ENCODE data around the gene TLE4.
A peak's percentile ranks its signal among the peaks of the same experiment; 100 is the strongest.

TLE4 gene

GRCh38 chr9:79572032-79572607, 355 bp downstream of the TLE4 start:
- DNase-seq = peak in 3 of 4 experiments; percentile 66 to 83 (median 76)

DNA sequence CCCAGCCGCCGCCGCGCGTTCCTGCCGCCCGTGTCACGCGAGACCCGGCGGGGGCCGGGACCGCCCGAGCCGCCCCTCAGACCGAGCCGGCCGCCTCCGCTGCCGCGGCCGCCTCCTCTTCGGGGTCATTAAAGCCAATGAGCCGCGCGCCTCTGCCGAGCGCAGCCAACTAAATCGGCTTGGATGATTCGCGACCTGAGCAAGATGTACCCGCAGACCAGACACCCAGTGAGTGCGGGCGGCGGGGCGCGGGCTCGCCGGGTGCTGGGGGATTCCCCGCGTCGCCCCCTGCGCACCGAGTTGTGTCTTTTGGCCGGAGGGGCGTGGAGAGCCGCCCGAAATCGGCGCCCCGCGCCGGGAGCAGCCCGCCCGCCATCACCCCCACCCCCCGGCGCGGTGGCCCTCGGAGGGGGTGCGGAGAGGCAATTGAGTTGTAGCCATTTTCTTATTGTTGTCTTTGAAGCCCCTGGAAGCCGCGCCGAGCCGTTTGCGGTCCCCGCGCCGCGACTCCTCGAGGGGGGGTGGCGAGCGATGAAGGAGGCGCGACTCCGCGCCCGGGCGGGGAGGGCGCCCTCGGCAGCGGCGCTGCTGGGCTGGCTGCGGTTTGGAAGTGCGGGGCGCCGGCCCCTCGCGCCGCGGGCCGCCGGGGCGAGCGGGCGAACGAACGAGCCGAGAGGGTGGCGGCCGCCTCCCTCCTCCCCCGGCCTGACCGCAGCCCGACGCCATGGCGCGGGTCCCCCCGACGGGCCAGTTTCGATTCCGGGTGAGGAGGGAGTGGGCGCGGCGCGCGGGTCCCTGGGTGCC, 1.0 kb downstream of the TLE4 start:
- DNase-seq = peak; percentile 55 to 75 (median 64)

DNA sequence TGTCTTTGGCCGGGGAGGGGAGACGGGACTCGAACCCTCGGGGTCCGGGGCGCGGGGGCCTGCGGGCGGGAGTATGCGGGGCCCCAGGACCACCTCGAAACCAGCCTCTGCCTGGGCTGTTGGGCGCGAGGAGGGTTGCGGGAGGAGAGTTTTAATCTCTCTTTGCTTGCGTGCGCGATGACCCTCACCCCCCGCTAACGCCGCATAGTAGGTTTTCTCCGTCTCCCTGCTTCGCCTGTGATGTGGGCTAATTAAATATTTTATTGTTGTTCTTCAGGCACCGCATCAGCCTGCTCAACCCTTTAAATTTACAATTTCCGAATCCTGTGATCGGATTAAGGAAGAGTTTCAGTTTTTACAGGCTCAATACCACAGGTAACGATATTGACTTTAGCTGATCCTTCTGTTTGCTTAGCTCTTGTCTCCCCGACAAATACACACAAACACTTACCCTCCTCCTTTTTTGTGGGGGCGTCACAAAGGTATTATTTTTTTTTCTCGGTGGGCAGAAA, 1.7 kb downstream of the TLE4 start:
- DNase-seq = no peak

DNA sequence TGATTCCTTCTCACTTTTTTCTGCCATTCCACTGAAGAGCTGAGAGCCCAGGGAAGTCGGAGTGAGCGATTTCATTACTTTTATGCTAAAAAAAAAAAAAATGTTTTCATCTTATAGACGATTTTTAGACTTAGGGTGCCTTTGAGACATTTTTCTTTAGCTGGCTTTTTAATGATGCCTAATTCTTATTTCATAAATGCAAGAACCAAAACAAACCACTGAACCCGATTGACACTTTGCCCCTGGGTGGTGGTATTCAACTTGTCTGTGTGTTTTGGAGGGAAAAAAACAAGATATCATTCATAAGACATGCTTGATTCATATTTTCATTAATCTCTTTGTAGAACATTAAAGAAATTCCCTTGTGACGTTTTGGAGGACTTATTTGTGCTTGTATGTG, 2.4 kb downstream of the TLE4 start:
- DNase-seq = no peak

- DNase-seq = no peak
Measured at GRCh38 chr9:79574781-79575180, 3.0 kb downstream of the TLE4 start.

DNA sequence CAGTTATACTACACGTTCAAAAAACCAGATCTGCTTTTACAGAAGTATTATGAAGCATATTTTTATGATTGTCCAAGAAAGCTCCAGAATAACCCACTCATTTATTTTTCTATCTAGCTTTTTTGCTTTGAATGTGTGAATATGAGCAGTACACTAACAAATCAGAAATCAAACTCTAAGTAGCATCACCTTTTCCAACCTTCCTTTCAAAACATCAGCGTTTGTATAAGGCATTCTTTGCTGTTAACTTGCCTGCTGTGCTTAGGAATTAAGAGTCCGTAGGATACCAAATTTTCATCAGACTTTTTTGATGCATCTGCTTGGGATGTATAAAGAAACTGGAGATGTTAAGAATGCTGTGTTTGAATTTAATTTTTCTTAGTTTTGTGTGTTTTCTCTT, 3.8 kb downstream of the TLE4 start:
- DNase-seq = no peak

DNA sequence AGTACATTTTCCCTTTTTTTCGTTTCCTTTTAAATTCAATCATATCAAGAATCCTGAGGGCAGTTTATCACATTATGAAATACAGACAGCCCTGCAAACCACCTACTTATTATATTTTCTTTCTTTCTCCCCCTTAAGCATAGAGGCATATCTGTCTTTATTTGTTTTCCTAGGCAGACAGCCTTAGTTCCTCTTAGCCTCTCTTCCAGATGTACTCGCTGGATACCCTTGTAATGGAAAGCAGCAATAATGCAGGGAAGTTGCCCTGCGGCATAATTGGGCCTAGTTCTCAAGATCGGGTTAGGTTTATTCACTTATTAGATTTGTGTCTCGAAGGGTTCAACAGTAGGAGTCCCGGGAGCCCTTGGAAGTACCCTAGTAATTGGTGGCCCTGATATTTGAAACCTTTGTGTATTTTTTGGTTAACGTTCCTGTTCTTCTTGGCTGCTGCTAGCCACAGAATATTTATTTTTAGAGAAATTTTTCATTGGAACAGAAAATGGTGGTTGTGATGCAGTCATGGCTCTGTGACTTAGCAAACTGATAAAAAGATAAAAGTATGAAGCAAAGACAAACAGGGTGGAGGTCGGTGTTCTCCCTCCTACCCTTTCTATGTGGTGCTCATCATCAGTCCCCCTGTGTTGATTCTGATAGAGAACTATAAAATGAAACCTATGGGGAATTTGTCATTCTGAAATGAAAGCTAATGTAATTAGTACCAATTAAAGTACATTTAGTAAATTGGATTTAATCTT, 6.4 kb downstream of the TLE4 start:
- peak in 3 of 4 experiments; percentile 19 to 51 (median 34) for DNase-seq

DNA sequence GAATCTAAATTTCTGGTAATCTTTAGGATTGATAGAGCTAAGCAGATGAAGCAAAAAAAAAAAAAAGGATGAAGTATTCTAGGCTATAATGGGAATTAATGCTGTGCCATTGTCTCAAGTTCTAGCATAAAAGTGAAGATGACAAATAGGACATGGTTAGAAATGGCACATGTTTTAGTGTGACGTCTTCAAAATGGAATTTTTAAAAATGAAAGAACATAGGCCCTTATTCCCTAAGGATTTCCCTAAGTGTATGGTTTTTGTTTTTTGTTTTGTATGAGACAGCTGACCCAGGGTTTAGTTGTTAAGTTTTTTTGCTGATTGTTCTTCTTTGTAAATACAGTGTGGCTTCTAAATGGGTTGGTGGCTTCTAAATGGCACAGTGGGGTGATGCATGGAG, 7.1 kb downstream of the TLE4 start:
- no peak for DNase-seq

- DNase-seq = no peak
Measured at GRCh38 chr9:79579624-79580023, 7.9 kb downstream of the TLE4 start.

GRCh38 chr9:79580055-79580454, 8.3 kb downstream of the TLE4 start:
- DNase-seq = no peak

DNA sequence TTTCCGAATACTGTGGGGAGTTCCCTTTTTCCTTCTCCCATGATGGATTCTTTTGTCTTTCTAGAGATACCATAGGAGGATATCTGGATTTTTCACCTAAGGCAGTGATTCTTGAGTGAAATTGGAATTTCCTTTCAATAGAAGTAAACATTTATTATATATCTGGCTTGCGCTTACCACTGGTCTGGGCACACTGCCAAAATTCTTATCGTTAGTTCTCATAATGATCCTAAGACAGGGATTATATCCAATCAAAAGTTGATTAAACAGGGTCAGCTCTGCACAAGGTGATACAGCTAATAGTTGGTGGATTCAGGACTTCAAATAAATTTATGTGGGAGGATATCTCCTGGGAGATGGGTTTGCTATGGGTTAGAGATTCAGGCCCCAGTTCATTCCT, 9.6 kb downstream of the TLE4 start:
- DNase-seq = no peak

GRCh38 chr9:79581794-79582193, 10.0 kb downstream of the TLE4 start:
- peak in 3 of 4 experiments; percentile 45 to 58 (median 51) for DNase-seq

DNA sequence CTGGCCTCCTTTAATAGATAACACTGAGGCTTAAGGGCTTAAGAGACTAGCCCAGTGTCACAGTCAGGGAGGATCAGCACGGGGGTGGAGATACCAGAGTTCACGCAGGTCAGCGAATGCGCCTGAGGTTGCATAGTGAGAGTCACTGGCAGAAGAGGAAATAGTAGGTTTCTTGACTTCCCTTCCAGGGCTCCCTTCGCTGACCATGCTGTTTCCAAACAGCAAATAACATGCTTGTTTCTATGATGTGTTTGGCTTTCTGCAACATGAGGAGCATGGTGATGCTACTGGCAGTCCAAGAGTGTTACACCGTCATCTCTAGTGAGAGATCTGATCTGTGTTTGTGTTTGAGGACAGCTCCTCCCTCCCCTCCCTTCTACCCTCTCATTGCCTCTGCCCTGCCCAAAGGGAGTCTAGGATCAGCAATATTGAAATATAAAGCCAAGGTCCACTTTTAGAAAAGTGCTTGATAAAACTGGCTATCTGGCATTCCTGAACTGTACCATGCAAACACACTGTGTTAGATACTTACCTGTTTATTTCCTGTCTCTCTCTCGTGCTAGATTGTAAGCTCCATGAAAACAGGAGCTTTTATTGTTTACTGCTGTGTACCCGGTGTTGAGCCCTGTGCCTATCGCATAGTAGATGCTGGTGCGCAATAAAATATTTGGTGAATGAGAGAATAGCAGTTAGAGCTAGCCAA, 12.3 kb downstream of the TLE4 start:
- peak; percentile 90 to 98 (median 95) for DNase-seq

DNA sequence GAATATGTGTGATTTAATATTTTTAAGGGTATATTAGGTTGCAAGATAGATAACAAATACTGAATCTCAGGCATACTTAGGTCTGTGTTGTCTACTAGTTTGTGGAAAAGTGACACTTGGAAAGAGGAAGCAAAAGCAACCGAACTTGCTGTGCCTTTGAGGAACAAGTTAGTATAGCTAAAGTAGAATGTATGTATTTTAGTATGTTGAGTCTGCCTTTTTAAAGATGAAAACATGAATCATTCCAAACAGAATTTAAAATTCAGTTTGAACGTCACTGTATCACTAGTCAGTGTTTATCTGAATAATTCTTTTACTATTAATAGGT, 12.9 kb downstream of the TLE4 start:
- peak; percentile 52 to 80 (median 66) for DNase-seq

DNA sequence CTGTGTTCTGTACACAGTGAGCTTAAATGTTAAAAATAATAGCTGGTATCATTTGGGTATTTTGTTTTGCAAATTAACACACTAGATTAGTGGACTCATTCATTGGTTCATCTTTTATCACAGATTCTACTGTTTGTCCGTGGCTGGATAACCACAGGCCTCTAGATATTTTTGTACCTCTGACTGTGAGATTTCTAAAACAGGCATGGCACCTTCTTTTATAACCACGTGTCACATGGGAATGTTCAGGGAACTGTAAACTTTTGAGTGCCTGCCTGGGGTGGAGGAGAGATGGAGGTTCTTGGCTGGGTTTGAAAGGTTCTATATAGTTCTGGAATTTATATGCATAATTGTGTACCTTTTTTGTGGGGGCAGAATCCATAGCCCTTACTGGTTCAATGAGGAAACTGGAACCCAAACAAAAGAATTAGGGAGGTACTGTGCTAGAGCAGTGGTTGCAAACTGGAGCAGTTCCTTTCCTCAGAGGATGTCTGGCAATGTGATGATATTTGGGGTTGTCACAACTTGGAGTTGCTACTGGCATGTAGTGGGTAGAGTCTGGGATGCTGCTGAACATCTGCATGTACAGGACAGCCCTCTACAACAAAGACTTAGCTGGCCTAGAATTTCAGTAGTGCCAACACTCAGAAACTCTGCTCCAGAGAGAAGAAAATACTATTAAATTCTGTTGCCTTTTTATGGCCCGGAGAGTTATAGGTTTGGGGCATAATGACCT, 16.9 kb downstream of the TLE4 start:
- DNase-seq = no peak

- peak in 3 of 4 experiments; percentile 30 to 62 (median 55) for DNase-seq
Measured at GRCh38 chr9:79591458-79591857, 19.7 kb downstream of the TLE4 start.

GRCh38 chr9:79592726-79593493, 21.1 kb downstream of the TLE4 start:
- no peak for DNase-seq

DNA sequence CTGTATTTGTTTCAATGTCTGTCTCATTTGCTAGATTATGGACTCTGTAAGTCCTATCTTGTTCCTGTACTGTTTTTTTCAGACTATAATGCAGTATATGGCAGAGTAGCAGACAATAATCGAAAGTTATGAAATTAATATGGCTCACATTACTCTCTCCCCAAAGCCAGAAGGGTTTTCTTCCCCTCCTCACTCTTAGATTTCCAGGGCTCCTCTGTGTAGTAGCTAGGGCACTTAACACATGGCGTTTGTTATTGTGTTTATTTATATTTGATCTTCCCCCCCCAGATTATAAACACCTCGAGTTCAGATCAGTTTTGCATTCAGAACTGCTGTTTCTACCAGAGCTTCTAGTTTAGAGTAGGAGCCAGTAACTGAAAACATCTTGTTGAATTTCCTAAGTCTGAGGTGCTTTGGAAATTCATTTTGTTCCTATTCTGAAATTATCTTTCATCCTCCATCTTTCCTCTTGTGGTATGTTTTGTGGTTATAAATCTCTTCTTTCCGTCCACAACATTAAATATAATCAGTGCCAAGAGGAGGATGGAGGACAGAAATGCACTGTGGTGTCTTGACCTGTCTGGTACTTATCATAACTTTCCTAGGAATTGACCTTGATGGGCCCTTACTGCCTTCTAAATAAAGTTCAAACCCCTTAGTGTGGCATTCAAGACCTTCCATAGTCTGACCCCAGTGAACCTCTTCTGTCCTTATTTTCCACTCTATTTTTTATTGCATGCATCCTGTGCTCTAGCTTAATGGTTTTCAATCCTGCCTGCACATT, 27.0 kb downstream of the TLE4 start:
- no peak for DNase-seq

- DNase-seq = no peak
Measured at GRCh38 chr9:79600466-79600865, 28.7 kb downstream of the TLE4 start.

DNA sequence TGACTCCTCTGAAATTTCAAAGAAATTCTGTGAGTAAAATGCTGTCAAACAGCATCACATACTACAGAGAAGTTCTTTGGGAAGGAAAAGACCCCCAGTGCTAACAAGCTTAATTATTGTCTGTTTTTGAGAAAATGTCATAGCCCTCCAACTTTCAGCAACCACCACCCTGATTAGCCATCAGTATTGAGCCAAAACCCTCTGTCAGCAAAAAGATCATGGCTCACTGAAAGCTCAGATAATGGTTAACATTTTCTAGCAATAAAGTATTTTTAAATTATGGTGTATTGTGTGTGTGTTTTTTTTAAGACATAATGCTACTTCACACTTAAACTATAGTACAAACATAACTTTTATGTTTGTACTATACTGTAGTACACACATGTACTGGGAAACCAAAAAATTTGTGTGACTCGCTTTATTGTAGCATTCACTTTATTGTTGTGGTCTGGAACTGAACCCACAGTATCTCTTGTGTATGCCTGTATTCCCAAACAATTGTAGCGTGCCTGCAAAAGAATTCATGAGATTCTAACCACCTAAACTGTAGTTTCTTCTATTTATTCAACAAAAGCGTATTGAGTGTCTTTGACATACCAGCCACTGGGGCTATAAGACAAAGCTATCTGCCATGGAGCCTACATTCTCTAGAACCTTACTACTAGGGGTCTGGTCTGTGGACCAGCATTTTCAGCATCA, 31.6 kb downstream of the TLE4 start:
- no peak for DNase-seq

Data from suppressor macrophage (primary cell).